G401 (cell line): Measurements from ENCODE around the gene KLF11. TPM values are rescaled to one million over a fixed set of nuclear protein-coding genes. Genes with fewer than 3 reads are reported as not detected.

Source experiments
- DNase-seq: peaks from one replicate; pipeline ENCODE4 v3.0.0-alpha.2; 2015; ENCODE audit warnings: low spot score
- in situ Hi-C: cut with HindIII; loops from 2 replicates; pipeline ENCODE4 v1.10.0; 2016; ENCODE audit warnings: low sequenced_read_pairs, mixed read lengths
- total RNA-seq: library from RNA; depleted of rRNA; stranded (reverse); fragments of >200 nt; shearing (Covaris generic); gene quantifications from 2 replicates; pipeline ENCODE4 v1.2.3, GENCODE V29; 2014

Gene KLF11
- total RNA-seq, 1 experiment from 2014 or later: 6.9 TPM

- in situ Hi-C loops: no loop called here
These were observed 32.3 kb downstream of the KLF11 start for GRCh38 chr2:10075571-10076209.

GRCh38 chr2:10076511-10076910, 33.2 kb downstream of the KLF11 start:
- in situ Hi-C loops: no loop called here
- DNase-seq: no peak

More at GRCh38 chr2:10075571-10076209, 32.3 kb downstream of the KLF11 start:
- no peak for DNase-seq

- in situ Hi-C loops: no loop called here
- no peak for DNase-seq
These were observed 33.7 kb downstream of the KLF11 start for GRCh38 chr2:10076988-10077527.

GRCh38 chr2:10078001-10078400, 34.7 kb downstream of the KLF11 start:
- in situ Hi-C loops: no loop called here
- no peak for DNase-seq

- DNase-seq: peak; percentile 84
- in situ Hi-C loops: no loop called here
These were observed 35.4 kb downstream of the KLF11 start for GRCh38 chr2:10078704-10079265.

GRCh38 chr2:10079266-10079869, 36.0 kb downstream of the KLF11 start:
- in situ Hi-C loops: no loop called here

GRCh38 chr2:10079870-10080535, 36.7 kb downstream of the KLF11 start, which contains the start of gene CYS1:
TSS of gene CYS1 (minus strand) at chr2:10080411. CDS start at chr2:10080223, 188 bp downstream.
- in situ Hi-C loops: no loop called here
- DNase-seq: no peak

More at GRCh38 chr2:10079266-10079869, 36.0 kb downstream of the KLF11 start:
- DNase-seq: no peak

- DNase-seq: no peak
- in situ Hi-C loops: no loop called here
These were observed 37.4 kb downstream of the KLF11 start for GRCh38 chr2:10080536-10081304.

- in situ Hi-C loops: no loop called here
- DNase-seq: no peak
These were observed 39.7 kb downstream of the KLF11 start for GRCh38 chr2:10083046-10083445.

- in situ Hi-C loops: no loop called here
- DNase-seq: no peak
These were observed 40.4 kb downstream of the KLF11 start for GRCh38 chr2:10083692-10084211.

- DNase-seq: peak; percentile 64
- in situ Hi-C loops: no loop called here
These were observed 41.0 kb downstream of the KLF11 start for GRCh38 chr2:10084223-10084865.

GRCh38 chr2:10085043-10085667, 41.8 kb downstream of the KLF11 start:
- no peak for DNase-seq
- in situ Hi-C loops: no loop called here

- DNase-seq: no peak
- in situ Hi-C loops: no loop called here
These were observed 42.3 kb downstream of the KLF11 start for GRCh38 chr2:10085668-10086059.

GRCh38 chr2:10086950-10087349, 43.6 kb downstream of the KLF11 start:
- DNase-seq: no peak
- in situ Hi-C loops: no loop called here

- no peak for DNase-seq
- in situ Hi-C loops: no loop called here
These were observed 44.0 kb downstream of the KLF11 start for GRCh38 chr2:10087360-10087759.

- in situ Hi-C loops: no loop called here
- no peak for DNase-seq
These were observed 46.3 kb downstream of the KLF11 start for GRCh38 chr2:10089565-10090190.

- in situ Hi-C loops: no loop called here
- DNase-seq: no peak
These were observed 48.0 kb downstream of the KLF11 start for GRCh38 chr2:10091182-10091888.
